HCT116 (cell line): ENCODE data around the gene AFAP1L2. TPM values are rescaled to one million over a fixed set of nuclear protein-coding genes. Genes with fewer than 3 reads are reported as not detected.

Source experiments
- ATAC-seq: fragments of 200-7000 bp; cut with Tn5 transposase; 2 replicates; pipeline ENCODE4 v1.9.1; 2020; ENCODE audit warnings: mild to moderate bottlenecking, moderate library complexity
- BruUV-seq: library from RNA; stranded (reverse); fragments of 400-500 nt; replicated peaks from 2 replicates; lab custom pipeline; 2021; lab: Mats Ljungman, UMichigan
- CTCF ChIA-PET: fragments of 300-600 bp; sonication (Branson Sonifier 250); formaldehyde crosslinking; loops from one replicate; lab custom pipeline; 2021; ENCODE audit warnings: antibody characterized with exemption; lab: Charles Lee
- POLR2A ChIA-PET: fragments of 300-600, 350-600 bp; sonication (Branson Sonifier 250); formaldehyde crosslinking; loops from one replicate; lab custom pipeline; 2021; ENCODE audit warnings: antibody characterized with exemption; lab: Charles Lee
- RAD21 ChIA-PET, 2 experiments: fragments of 300-600 bp; sonication (Branson Sonifier 250); formaldehyde crosslinking; loops; one replicate each; lab custom pipeline; 2023; ENCODE audit warnings: low total read pairs in 2 of 2; ENCODE audit not compliant: uncharacterized antibody in 2 of 2, unreplicated experiment in 2 of 2, low non-redundant PET in 1 of 2; lab: Charles Lee
- DNase-seq: peaks from one replicate; pipeline ENCODE4 v3.0.0-alpha.2; 2010; ENCODE audit warnings: low read depth, low spot score
- H2AFZ ChIP-seq: fragments of 200-600 bp; shearing (Covaris generic), sonication (generic); 2 replicates; pipeline ENCODE4 v1.6.1; 2017; ENCODE audit warnings: low read depth, mixed run types, mixed read lengths, antibody characterized with exemption, low read length; ENCODE audit not compliant: poor library complexity, severe bottlenecking
- H3K27ac ChIP-seq: 2 replicates; pipeline ENCODE4 v1.5.1; 2012; ENCODE audit warnings: low read depth, low read length
- H3K27me3 ChIP-seq: fragments of 200-600 bp; sonication (generic); 2 replicates; pipeline ENCODE4 v1.6.1; 2016; ENCODE audit warnings: mixed run types, low read length, mixed read lengths; ENCODE audit not compliant: insufficient read depth
- H3K36me3 ChIP-seq, 2 experiments: fragments of 200-500 bp in 1 of 2; fragments of 200-600 bp in 1 of 2; sonication (Bioruptor generic) in 1 of 2; sonication (generic) in 1 of 2; 2 replicates each; pipeline versions ENCODE4 v1.5.1 to v1.6.1; 2014 to 2016; ENCODE audit warnings: low read length in 2 of 2, inconsistent platforms in 1 of 2, mixed read lengths in 1 of 2, mixed run types in 1 of 2; ENCODE audit not compliant: insufficient read depth in 2 of 2, control insufficient read depth in 1 of 2
- H3K4me1 ChIP-seq, 2 experiments: fragments of 200-600 bp in 1 of 2; sonication (generic) in 1 of 2; 2 replicates each; pipeline versions ENCODE4 v1.5.1 to v1.6.1; 2012 to 2017; ENCODE audit warnings: low read length in 2 of 2, inconsistent platforms in 1 of 2, mild to moderate bottlenecking in 1 of 2, mixed read lengths in 1 of 2, mixed run types in 1 of 2, moderate library complexity in 1 of 2; ENCODE audit not compliant: insufficient read depth in 2 of 2, control insufficient read depth in 1 of 2
- H3K4me2 ChIP-seq: fragments of 200-600 bp; sonication (generic); 2 replicates; pipeline ENCODE4 v1.6.1; 2017; ENCODE audit warnings: mixed run types, low read length, mixed read lengths
- H3K4me3 ChIP-seq, 2 experiments: fragments of 200-600 bp in 1 of 2; sonication (generic) in 1 of 2; replicated peaks in 1 of 2; 2 replicates each; pipeline ENCODE4 v1.5.1; 2011 to 2016; ENCODE audit warnings: low read length in 2 of 2, control low read depth in 1 of 2, low read depth in 1 of 2, mild to moderate bottlenecking in 1 of 2, mixed read lengths in 1 of 2, mixed run types in 1 of 2
- H3K79me2 ChIP-seq: fragments of 200-600 bp; sonication (generic); 2 replicates; pipeline ENCODE4 v1.6.1; 2017; ENCODE audit warnings: mild to moderate bottlenecking, mixed run types, low read length, moderate library complexity, mixed read lengths; ENCODE audit not compliant: insufficient read depth
- H3K9ac ChIP-seq: fragments of 200-600 bp; sonication (generic); 2 replicates; pipeline ENCODE4 v1.6.1; 2016; ENCODE audit warnings: low read length, mixed read lengths
- H3K9me2 ChIP-seq: fragments of 200-600 bp; sonication (generic), shearing (Covaris generic); 2 replicates; pipeline ENCODE4 v1.6.1; 2017; ENCODE audit warnings: mixed run types, mild to moderate bottlenecking, moderate library complexity; ENCODE audit not compliant: insufficient read depth
- H3K9me3 ChIP-seq, 2 experiments: fragments of 200-500 bp in 1 of 2; fragments of 200-600 bp in 1 of 2; sonication (Bioruptor generic) in 1 of 2; sonication (generic) in 1 of 2; 2 replicates each; pipeline ENCODE4 v1.6.1; 2014 to 2017; ENCODE audit warnings: low read length in 2 of 2, mixed read lengths in 2 of 2, inconsistent platforms in 1 of 2, low read depth in 1 of 2, mild to moderate bottlenecking in 1 of 2, mixed run types in 1 of 2, moderate library complexity in 1 of 2; ENCODE audit not compliant: control insufficient read depth in 1 of 2, insufficient read depth in 1 of 2
- H4K20me1 ChIP-seq: fragments of 200-600 bp; sonication (generic), shearing (Covaris generic); 2 replicates; pipeline ENCODE4 v1.6.1; 2017; ENCODE audit warnings: mixed run types, mild to moderate bottlenecking, moderate library complexity; ENCODE audit not compliant: insufficient read depth
- ATF3 ChIP-seq: IDR thresholded peaks from 2 replicates; pipeline ENCODE4 v1.6.1; 2012
- CTCF ChIP-seq, 3 experiments: fragments of 200-600 bp in 1 of 3; sonication (generic) in 1 of 3; IDR thresholded peaks in 2 of 3; conservative IDR thresholded peaks in 1 of 3; 2 replicates each; pipeline ENCODE4 v1.5.1; 2012 to 2017; ENCODE audit warnings: low read depth in 2 of 3, low read length in 2 of 3, antibody characterized with exemption in 1 of 3, borderline replicate concordance in 1 of 3, control low read depth in 1 of 3, mild to moderate bottlenecking in 1 of 3, mixed read lengths in 1 of 3, mixed run types in 1 of 3, moderate library complexity in 1 of 3; ENCODE audit not compliant: insufficient read depth in 1 of 3
- EGR1 ChIP-seq: IDR thresholded peaks from 2 replicates; pipeline ENCODE4 v1.6.1; 2012; ENCODE audit warnings: low read depth
- ELF1 ChIP-seq: IDR thresholded peaks from 2 replicates; pipeline ENCODE4 v1.6.1; 2012; ENCODE audit warnings: low read depth, borderline replicate concordance
- EZH2 ChIP-seq: fragments of 200-600 bp; sonication (generic); IDR thresholded peaks from 2 replicates; pipeline ENCODE4 v1.6.1; 2017; ENCODE audit warnings: antibody characterized with exemption, mixed run types
- EZH2phosphoT487 ChIP-seq: fragments of 200-600 bp; IDR thresholded peaks from 2 replicates; pipeline ENCODE4 v1.6.1; 2018; ENCODE audit warnings: antibody characterized with exemption, borderline replicate concordance
- FOSL1 ChIP-seq: IDR thresholded peaks from 2 replicates; pipeline ENCODE4 v1.6.1; 2012; ENCODE audit warnings: low read depth
- POLR2A ChIP-seq: IDR thresholded peaks from 2 replicates; pipeline ENCODE4 v1.7.0; 2011; ENCODE audit warnings: borderline replicate concordance; ENCODE audit not compliant: insufficient read depth, insufficient read length; ENCODE audit errors: extremely low read depth
- POLR2AphosphoS5 ChIP-seq: IDR thresholded peaks from 2 replicates; pipeline ENCODE4 v1.6.1; 2011; ENCODE audit warnings: mild to moderate bottlenecking, low read depth, low read length, moderate library complexity
- RAD21 ChIP-seq: IDR thresholded peaks from 2 replicates; pipeline ENCODE4 v1.6.1; 2012; ENCODE audit warnings: low read depth, mild to moderate bottlenecking
- REST ChIP-seq: IDR thresholded peaks from 2 replicates; pipeline ENCODE4 v1.6.1; 2012; ENCODE audit warnings: low read depth
- SIN3A ChIP-seq: IDR thresholded peaks from 2 replicates; pipeline ENCODE4 v1.6.1; 2012; ENCODE audit warnings: low read depth
- SP1 ChIP-seq: IDR thresholded peaks from 2 replicates; pipeline ENCODE4 v1.6.1; 2012; ENCODE audit warnings: low read depth
- SRF ChIP-seq: IDR thresholded peaks from 2 replicates; pipeline ENCODE4 v1.6.1; 2012; ENCODE audit warnings: low read depth
- TCF7L2 ChIP-seq: IDR thresholded peaks from 2 replicates; pipeline ENCODE4 v1.7.0; 2011; ENCODE audit warnings: borderline replicate concordance, inconsistent platforms; ENCODE audit not compliant: insufficient read depth, insufficient read length; ENCODE audit errors: extremely low read depth
- ZBTB33 ChIP-seq: IDR thresholded peaks from 2 replicates; pipeline ENCODE4 v1.6.1; 2011; ENCODE audit warnings: mild to moderate bottlenecking, low read length, moderate library complexity; ENCODE audit not compliant: insufficient replicate concordance; ENCODE audit errors: extremely low read depth
- ZFX ChIP-seq: fragments of 450-650 bp; IDR thresholded peaks from 2 replicates; pipeline ENCODE4 v1.6.1; 2017
- ZNF274 ChIP-seq: fragments of 200-500 bp; sonication (Bioruptor generic); IDR thresholded peaks from 2 replicates; pipeline ENCODE4 v1.6.1; 2014; ENCODE audit warnings: mild to moderate bottlenecking, low read depth, low read length, inconsistent platforms
- intact Hi-C: fragments of 100-400 bp; cut with micrococcal nuclease; formaldehyde crosslinking; loops from 2 replicates; pipeline ENCODE4 v1.10.0; 2022
- total RNA-seq: library from RNA; stranded (reverse); gene quantifications from one replicate; pipeline ENCODE4 v1.2.1, GENCODE V29; 2021; ENCODE audit not compliant: unreplicated experiment

AFAP1L2 gene
- total RNA-seq, 1 experiment from 2014 or later: 0.93 TPM

- Histone ChIP-seq H3K79me2 (no peaks in the 10 kb centered on the region), H3K9me3 (no peaks in the 10 kb centered on the region), H3K36me3 (no peaks in the 10 kb centered on the region), H3K9me2 (no peaks in the 10 kb centered on the region), H3K9ac (no peak overlapping the region), H3K27ac (no peak overlapping the region), H3K4me3 (no peak overlapping the region), H4K20me1 (no peaks in the 10 kb centered on the region), H3K4me1 (peaks cover 9 to 15% of the 10 kb centered on the region in 2 experiments), H3K27me3 (peaks cover 10% of the 10 kb centered on the region; the same call in 1 of the 2 replicates), H3K4me2 (no peak overlapping the region), H2AFZ (no peak overlapping the region)
- intact Hi-C loops: no loop called here
- ChIA-PET RAD21 (no interaction called here), CTCF (interaction anchor here (3.1 kb wide), 1 partner anchor 82 kb away, joined by 19 read pairs; no protein-coding TSS in a partner anchor), POLR2A (no interaction called here)
- no TSS peak for BruUV-seq
- TF ChIP-seq RAD21: no peak
- TF ChIP-seq ELF1: no peak
- no peak for TF ChIP-seq POLR2A
- TF ChIP-seq SRF: no peak
- no peak for TF ChIP-seq SP1
- TF ChIP-seq TCF7L2: no peak
- no peak for TF ChIP-seq ZBTB33
- TF ChIP-seq POLR2AphosphoS5: no peak
- no peak for TF ChIP-seq SIN3A
- no peak for TF ChIP-seq REST
- TF ChIP-seq EZH2phosphoT487: no peak
- no peak for TF ChIP-seq FOSL1
- TF ChIP-seq EGR1: no peak
- no peak for TF ChIP-seq ZNF274
- TF ChIP-seq CTCF (IDR thresholded peaks at IDR 0.05 in 2 of 3, conservative IDR thresholded peaks at IDR 0.05 in 1 of 3; ENCODE audit: borderline replicate concordance in 1 of 3, insufficient read depth in 1 of 3, low read depth in 2 of 3, low read length in 2 of 3): no peak
- no peak for TF ChIP-seq ATF3
- TF ChIP-seq ZFX: no peak
- TF ChIP-seq EZH2: no peak
- ATAC-seq: no peak
- DNase-seq: no peak
These were observed 18.7 kb downstream of the AFAP1L2 start for GRCh38 chr10:114385557-114385956.
